ENCODE results near the gene SYT8. TPM values are rescaled to one million over a fixed set of nuclear protein-coding genes. Genes with fewer than 3 reads are reported as not detected.
A peak's percentile ranks its signal among the peaks of the same experiment; 100 is the strongest.

The SYT8 gene
- total RNA-seq, 2 donors from 2014 or later: not detected

GRCh38 chr11:1860108-1860507 is 25.3 kb downstream of the SYT8 start:
- DNase-seq (ENCODE audit: low spot score in 2 of 2): no peak
- ATAC-seq: no peak
- Mint-ChIP-seq H3K36me3 (no peaks in the 10 kb centered on the region), H3K27ac (no peak overlapping the region), H3K9me3 (no peaks in the 10 kb centered on the region)

- Mint-ChIP-seq H3K27ac (no peak overlapping the region), H3K36me3 (no peaks in the 10 kb centered on the region), H3K9me3 (no peaks in the 10 kb centered on the region)
- ATAC-seq (no peak), DNase-seq (ENCODE audit: low spot score in 2 of 2) (no peak)
Observed at GRCh38 chr11:1861435-1862411, 26.9 kb downstream of the SYT8 start.

DNA sequence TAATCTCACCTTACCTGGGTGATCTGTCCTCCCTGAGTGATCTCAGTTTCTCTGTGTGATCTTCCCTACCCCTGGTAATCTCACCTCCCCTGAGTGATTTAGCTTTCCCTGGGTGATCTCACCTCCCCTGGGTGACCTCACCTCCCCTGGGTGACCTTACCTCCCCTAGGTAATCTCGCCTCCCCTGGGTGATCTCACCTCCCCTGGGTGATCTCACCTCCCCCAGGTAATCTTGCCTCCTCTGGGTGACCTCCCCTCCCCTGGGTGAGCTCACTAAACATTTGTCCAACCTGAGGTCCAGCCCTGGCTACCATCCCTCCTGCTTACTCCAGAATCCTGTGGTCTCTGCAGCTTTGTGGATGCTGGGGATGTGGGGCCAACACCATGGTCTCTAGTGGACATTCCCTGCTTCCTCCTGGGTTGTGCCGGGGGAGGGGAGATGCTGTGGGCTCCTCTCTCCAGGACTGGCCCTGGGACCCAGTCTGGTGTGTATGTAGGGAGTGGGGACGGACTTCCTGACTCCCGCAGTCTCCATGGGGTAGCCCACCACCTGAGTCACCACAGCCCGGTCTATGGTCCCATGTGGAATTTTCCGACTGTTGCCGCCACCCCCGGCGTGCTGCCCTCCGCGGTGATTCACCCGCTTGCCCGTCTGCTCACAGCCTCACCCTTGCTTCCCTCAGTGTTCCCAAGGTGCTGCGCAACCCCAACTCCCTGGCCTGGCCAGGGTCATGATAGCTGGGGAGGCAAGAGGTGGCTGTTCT is 28.0 kb downstream of the SYT8 start:
- H3K27ac Mint-ChIP-seq: peak overlapping the region in 1 of 2 donors; percentile 37
- DNase-seq (ENCODE audit: low spot score in 2 of 2): no peak
- no peaks in the 10 kb centered on the region for H3K36me3 Mint-ChIP-seq
- no peaks in the 10 kb centered on the region for H3K9me3 Mint-ChIP-seq
- peak in 1 of 2 donors; percentile 20 for ATAC-seq

GRCh38 chr11:1863352-1864216 is 28.8 kb downstream of the SYT8 start:
- Mint-ChIP-seq H3K9me3 (no peaks in the 10 kb centered on the region), H3K36me3 (no peaks in the 10 kb centered on the region), H3K27ac (peak overlapping the region in 1 of 2 donors; percentile 37)
- no peak for DNase-seq (ENCODE audit: low spot score in 2 of 2)
- no peak for ATAC-seq

- no peak overlapping the region for H3K27ac Mint-ChIP-seq
- no peak for DNase-seq (ENCODE audit: low spot score in 2 of 2)
- ATAC-seq: no peak
- no peaks in the 10 kb centered on the region for H3K36me3 Mint-ChIP-seq
- no peaks in the 10 kb centered on the region for H3K9me3 Mint-ChIP-seq
Observed at GRCh38 chr11:1864231-1864630, 29.4 kb downstream of the SYT8 start.

DNA sequence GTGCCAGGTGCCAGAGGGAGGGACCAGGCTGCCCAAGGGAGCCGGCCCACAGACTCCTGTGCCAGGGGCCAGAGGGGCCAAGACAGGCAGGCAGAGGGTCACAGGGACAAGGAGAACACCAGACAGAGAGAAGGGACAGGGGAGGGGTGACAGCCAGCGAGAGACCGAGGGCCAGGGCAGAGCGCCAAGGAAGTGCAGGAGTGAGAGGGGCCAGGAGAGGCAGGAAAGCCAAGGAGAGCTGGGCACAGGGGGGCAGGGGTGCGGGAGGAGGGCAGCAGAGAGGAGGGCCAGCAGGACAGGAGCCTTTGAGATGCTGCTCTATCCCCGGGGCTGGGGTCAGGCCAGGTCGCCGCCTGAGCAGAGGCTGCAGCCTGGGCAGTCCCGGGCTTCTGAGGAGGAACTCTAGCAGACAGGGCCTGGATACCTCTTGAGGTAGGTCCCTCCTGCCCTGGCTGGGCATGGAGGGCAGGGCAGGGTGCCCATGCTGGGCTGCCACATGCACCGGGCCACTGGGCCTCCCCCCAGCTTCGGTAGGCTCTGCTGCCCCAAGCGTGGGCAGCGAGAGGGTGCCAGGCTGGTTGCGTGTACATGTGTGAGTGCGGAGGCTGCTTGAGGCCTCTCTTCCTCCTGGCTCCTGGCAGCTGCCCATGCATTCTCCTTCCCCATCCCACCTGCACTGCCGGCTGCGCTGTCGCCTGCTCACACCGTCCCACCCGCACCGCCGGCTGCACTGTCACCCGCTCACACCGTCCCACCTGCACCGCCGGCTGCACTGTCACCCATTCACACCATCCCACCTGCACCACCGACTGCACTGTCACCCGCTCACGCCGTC is 30.3 kb downstream of the SYT8 start:
- Mint-ChIP-seq H3K36me3 (no peaks in the 10 kb centered on the region), H3K9me3 (no peaks in the 10 kb centered on the region), H3K27ac (peak overlapping the region in 1 of 2 donors; percentile 57)
- peak in 1 of 2 donors; percentile 23 for ATAC-seq
- DNase-seq (ENCODE audit: low spot score in 2 of 2): no peak

- Mint-ChIP-seq H3K36me3 (no peaks in the 10 kb centered on the region), H3K9me3 (no peaks in the 10 kb centered on the region), H3K27ac (no peak overlapping the region)
- DNase-seq (ENCODE audit: low spot score in 2 of 2) (no peak), ATAC-seq (no peak)
Observed at GRCh38 chr11:1866226-1866625, 31.4 kb downstream of the SYT8 start.

DNA sequence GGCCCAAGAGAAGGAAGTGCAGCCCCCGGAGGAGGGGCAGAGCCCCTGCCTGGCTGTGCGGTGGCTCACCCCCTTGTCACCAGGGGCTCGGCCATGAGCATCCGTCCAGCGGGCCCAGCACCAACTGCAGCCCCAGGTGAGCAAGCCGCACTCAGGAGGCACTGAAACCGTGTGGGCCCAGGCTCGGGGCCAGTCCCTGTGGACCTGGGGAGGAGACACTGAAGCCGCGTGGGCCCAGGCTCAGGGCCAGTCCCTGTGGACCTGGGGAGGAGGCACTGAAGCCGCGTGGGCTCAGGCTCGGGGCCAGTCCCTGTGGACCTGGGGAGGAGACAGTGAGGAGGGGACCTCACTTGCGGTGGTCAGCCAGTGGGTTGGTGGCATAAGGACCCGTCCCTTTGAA is 32.0 kb downstream of the SYT8 start:
- Mint-ChIP-seq H3K36me3 (no peaks in the 10 kb centered on the region), H3K27ac (no peak overlapping the region), H3K9me3 (no peaks in the 10 kb centered on the region)
- DNase-seq (ENCODE audit: low spot score in 2 of 2): no peak
- ATAC-seq: no peak

DNA sequence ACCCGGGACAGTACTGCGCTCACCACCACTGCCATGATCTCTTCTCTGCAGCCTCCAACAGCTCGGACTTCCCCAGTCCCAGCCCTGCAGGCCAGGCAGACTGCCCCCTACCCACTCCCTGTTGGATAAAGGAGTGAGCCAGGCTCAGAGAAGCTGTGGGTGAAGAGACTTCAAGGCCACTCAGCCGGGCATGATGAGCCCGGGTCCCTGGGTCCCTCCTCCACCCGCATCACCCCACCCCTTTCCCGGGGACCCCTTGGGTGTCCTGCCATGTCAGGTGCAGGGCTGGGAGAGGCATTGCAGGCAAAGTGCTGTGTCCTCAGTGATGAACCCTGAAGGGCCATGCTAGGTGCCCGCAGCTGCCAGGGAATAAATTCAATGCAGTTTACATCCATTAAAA is 32.6 kb downstream of the SYT8 start:
- Mint-ChIP-seq H3K9me3 (no peaks in the 10 kb centered on the region), H3K27ac (no peak overlapping the region), H3K36me3 (no peaks in the 10 kb centered on the region)
- ATAC-seq (no peak), DNase-seq (ENCODE audit: low spot score in 2 of 2) (no peak)

- Mint-ChIP-seq H3K27ac (no peak overlapping the region), H3K9me3 (no peaks in the 10 kb centered on the region), H3K36me3 (no peaks in the 10 kb centered on the region)
- ATAC-seq (no peak), DNase-seq (ENCODE audit: low spot score in 2 of 2) (no peak)
Observed at GRCh38 chr11:1868056-1868635, 33.4 kb downstream of the SYT8 start.

- Mint-ChIP-seq H3K36me3 (no peaks in the 10 kb centered on the region), H3K9me3 (no peaks in the 10 kb centered on the region), H3K27ac (no peak overlapping the region)
- DNase-seq (ENCODE audit: low spot score in 2 of 2) (no peak), ATAC-seq (no peak)
Observed at GRCh38 chr11:1868636-1869291, 34.0 kb downstream of the SYT8 start.

DNA sequence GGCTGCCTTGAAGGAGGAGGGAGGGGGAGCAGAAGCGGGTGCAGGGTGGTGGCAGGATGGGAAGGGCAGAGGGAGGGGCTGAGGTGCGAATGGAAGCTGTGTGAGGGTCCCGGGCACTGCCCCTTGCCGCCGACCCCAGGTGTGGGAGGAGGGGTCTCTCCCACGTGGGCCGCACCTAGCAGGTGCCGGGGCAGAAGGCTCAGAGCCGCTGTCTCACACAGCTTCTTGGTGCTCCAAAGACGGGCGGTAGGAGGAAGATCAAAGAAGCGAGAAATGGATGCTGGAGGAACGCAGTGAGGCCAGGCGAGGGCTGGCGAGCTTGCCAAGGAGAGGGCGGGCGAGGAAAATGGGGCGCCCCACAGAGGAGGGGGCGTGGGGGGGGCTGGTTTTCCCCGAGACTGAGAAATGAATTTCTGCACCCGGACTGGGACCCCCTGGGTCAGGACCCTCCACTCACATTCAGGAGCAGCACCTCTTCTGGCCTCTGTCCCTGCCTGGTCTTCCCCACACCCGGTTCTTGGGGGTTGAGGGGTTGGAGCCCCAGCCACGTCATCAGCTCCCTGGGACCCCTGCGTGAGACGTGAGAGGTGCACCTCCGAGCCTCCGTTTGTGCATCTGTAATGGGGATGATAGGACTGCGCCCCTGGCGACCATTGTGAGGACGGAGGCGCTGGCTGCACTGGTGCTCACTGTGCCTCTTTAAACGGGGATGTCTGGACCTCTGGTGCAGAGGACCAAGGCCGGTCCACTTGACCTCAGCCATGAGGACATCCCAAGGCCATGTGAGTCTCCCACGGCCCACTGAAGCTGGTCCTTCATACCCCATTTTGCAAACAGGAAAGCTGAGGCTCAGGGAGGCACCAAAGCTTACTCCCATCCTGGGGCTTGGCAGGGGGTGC is 34.9 kb downstream of the SYT8 start:
- no peaks in the 10 kb centered on the region for H3K9me3 Mint-ChIP-seq
- H3K27ac Mint-ChIP-seq: peak overlapping the region; percentile 16 to 29
- ATAC-seq: no peak
- DNase-seq (ENCODE audit: low spot score in 2 of 2): no peak
- no peaks in the 10 kb centered on the region for H3K36me3 Mint-ChIP-seq

- ATAC-seq (no peak), DNase-seq (ENCODE audit: low spot score in 2 of 2) (no peak)
- Mint-ChIP-seq H3K36me3 (no peaks in the 10 kb centered on the region), H3K9me3 (no peaks in the 10 kb centered on the region), H3K27ac (peak overlapping the region; percentile 16 to 29)
Observed at GRCh38 chr11:1870326-1870696, 35.5 kb downstream of the SYT8 start.

DNA sequence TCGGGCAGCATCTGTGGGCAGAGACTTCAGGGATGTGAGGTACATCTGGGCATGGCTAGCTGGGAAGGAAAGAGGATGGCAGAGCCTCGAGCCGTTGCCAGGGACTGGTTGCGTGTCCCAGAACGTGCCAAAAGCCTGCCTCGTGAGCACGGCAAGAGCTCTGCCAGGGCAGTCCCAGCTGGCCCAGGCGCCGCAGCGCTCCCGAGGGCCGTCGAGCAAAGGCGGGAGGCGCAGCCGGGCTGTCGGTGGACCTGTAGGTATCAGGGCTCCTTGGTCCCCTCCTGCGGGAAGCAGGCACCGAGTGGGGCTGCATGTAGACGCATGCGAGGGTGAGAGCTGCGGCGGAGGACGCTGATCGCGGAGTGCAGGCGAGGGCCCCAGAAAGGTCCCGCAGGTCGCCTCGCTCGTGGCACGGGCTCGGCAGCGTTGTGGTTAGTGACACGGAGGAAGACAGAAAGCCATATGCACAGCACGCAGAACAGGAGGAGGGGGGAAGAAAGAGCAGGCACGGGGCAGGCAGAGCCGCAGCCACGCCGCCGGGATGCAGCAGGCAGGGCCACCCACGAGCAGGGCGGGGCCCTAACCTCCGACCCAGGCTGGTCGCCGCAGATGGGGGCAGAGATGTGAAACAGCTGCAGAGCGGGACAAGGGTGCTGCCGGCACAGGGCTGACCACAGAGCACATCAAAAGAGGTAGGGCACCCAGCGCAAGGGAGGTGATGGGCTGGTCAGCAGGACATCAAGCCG is 36.1 kb downstream of the SYT8 start:
- peak overlapping the region; percentile 16 to 29 for H3K27ac Mint-ChIP-seq
- no peak for DNase-seq (ENCODE audit: low spot score in 2 of 2)
- peak; percentile 37 to 69 for ATAC-seq

More for the DNA sequence above, 36.1 kb downstream of the SYT8 start:
- Mint-ChIP-seq H3K9me3 (no peaks in the 10 kb centered on the region), H3K36me3 (no peaks in the 10 kb centered on the region)
